Stimulated activated CD4-positive, alpha-beta T cell treated with anti-CD3 and anti-CD28 coated beads, Interleukin-1b, Interleukin-23, amount 100 ng/mL, for 4 hours (primary cell): ENCODE data around the gene TMEM243.
"Not testable (repeated sequence)": the region's sequence is repeated elsewhere in the genome, so short reads cannot be mapped to it uniquely, and the experiment has no call there.

Experiments
- DNase-seq, 2 donors: peaks; one replicate each; pipeline ENCODE4 v3.0.0-alpha.2; 2020; ENCODE audit warnings: low read depth in 2 of 2

Gene TMEM243

DNA sequence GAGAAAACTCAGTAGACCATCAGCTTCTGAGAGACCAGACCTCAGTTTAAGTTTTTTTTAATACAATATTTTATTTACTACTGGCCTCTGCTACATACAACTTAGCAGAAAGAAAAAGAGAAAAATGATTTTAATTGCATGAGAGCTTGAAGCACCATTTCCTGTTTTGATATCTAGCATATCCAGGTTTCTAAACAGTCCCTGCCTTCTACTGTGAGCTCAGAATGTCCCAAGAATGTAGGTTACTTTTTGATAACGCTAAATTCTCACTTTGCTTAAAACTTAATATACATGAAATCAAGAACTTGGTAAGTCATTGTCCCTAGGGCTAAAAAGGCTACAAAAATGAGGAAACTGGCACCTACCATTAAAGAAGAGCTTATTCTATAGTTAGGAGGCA lies 7.0 kb downstream of the TMEM243 start:
- no peak for DNase-seq

DNA sequence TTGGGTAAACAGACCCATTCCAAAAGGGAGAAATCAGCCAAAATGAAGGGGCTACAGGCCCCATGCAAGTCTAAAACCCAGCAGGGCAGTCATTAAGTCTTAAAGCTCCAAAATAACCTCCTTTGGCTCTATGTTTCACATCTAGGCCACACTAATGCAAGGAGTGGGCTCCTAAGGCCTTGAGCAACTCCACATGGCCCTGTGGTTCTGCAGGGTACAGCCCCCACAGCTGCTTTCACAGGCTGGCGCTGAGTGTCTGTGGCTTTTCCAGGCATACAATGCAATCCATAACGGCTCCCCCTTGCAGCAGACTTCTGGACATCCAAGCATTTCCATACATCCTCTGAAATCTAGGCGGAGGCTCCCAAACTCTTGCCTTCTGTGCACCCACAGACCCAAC lies 9.0 kb downstream of the TMEM243 start:
- no peak for DNase-seq

DNA sequence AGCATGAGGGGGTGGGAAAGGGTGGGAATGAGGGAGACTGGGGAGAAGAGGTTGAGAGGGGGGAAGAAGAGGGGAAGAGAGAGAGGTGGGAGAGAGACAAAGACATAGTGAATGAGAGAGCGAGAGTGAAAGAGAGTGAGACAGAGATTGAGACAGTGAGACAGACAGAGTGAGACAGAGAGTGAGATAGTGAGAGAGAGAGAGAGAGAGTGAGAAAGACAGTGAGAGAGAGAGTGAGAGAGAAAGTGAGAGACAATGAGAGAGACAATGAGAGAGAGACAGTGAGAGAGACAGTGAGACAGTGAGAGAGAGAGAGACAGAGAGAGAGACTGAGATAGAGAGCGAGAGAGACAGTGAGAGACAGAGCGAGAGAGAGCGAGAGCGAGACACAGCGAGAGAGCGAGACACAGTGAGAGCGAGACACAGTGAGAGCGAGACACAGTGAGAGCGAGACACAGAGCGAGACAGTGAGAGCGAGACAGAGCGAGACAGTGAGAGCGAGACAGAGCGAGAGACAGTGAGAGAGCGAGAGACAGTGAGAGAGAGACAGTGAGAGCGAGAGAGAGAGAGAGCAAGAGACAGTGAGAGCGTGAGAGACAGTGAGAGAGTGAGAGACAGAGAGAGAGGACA lies 10.1 kb downstream of the TMEM243 start:
- no peak for DNase-seq

- DNase-seq: no peak
Measured at GRCh38 chr7:87206361-87206760, 13.2 kb downstream of the TMEM243 start.

GRCh38 chr7:87205701-87206100 lies 13.8 kb downstream of the TMEM243 start:
- not testable (repeated sequence) for DNase-seq

DNA sequence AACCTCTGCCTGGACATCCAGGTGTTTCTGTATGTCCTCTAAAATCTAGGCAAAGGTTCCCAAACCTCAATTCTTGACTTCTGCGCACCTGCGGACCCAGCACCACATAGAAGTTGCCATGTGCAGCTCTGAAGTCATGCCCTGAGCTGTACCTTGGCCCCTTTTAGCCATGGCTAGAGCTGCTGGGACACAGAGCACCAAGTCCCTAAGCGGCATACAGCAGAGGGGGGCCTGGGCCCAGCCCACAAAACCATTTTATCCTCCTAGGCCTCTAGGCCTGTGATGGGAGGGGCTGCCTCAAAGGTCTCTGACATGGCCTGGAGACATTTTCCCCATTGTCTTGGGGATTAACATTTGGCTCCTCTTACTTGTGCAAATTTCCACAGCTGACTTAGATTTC lies 14.6 kb downstream of the TMEM243 start:
- DNase-seq: no peak

DNA sequence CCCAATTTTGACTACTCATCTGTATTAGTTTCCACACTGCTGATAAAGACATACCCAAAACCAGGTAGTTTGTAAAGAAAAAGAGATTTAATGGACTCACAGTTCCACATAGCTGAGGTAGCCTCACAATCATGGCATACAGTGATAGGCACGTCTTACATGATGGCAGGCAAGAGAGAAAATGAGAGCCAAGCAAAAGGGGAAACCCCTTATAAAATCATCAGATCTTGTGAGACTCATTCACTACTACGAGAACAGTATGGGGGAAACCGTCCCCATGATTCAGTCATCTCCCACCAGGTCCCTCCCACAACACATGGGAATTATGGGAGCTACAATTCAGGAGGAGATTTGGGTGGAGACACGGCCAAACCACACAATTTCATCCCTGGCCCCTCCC lies 15.6 kb downstream of the TMEM243 start:
- not testable (repeated sequence) for DNase-seq

- no peak for DNase-seq
Measured at GRCh38 chr7:87202705-87203104, 16.8 kb downstream of the TMEM243 start.

- no peak for DNase-seq
Measured at GRCh38 chr7:87202208-87202607, 17.3 kb downstream of the TMEM243 start.

- no peak for DNase-seq
Measured at GRCh38 chr7:87199700-87200450, 19.7 kb downstream of the TMEM243 start.

GRCh38 chr7:87199241-87199640 lies 20.3 kb downstream of the TMEM243 start:
- DNase-seq: no peak

- DNase-seq: no peak
Measured at GRCh38 chr7:87193912-87194311, 25.6 kb downstream of the TMEM243 start.

GRCh38 chr7:87192784-87193487 lies 26.6 kb downstream of the TMEM243 start:
- DNase-seq: no peak

GRCh38 chr7:87190783-87191182 lies 28.7 kb downstream of the TMEM243 start:
- DNase-seq: no peak

DNA sequence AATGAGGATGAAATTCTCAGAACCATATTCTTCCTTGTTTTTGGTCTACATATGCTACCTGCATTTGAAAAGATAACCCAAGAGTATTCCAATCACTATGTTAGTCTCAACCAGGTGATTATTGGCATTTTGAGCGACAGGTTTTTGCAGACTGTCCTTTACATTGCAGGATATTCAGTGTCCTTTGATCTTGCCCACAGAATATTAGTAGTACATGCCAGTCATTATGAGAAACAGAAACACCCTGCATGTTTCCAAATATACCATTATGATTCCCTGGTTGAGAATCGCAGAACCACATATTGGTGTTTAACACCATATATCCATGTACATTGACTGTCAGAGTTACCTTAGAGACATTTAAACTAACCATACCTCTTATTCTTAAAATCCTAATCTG lies 30.6 kb downstream of the TMEM243 start:
- no peak for DNase-seq

- no peak for DNase-seq
Measured at GRCh38 chr7:87187120-87187519, 32.4 kb downstream of the TMEM243 start.

- DNase-seq: no peak
Measured at GRCh38 chr7:87179180-87179579, 40.4 kb downstream of the TMEM243 start.

GRCh38 chr7:87178320-87178719 lies 41.2 kb downstream of the TMEM243 start:
- DNase-seq: no peak

DNA sequence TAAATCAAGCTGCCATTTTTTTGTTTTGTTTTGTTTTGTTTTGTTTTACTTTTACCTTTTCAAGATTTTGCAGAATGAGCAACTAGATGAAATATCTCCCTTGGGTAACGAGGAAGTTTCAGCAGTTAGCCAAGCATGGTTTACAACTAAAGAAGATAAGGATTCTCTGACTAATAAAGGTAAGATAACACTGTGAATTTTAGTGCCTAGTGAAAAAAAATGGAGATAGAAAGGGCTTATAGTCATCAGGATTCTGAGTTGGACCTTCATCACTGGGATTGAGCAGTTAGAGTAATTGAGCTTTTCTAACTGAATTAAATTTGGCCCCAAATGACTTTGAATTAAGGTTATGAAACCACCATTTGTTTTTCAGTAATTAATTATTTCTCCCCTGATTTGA lies 46.1 kb downstream of the TMEM243 start:
- DNase-seq: no peak

- no peak for DNase-seq
Measured at GRCh38 chr7:87171282-87171934, 48.1 kb downstream of the TMEM243 start.

DNA sequence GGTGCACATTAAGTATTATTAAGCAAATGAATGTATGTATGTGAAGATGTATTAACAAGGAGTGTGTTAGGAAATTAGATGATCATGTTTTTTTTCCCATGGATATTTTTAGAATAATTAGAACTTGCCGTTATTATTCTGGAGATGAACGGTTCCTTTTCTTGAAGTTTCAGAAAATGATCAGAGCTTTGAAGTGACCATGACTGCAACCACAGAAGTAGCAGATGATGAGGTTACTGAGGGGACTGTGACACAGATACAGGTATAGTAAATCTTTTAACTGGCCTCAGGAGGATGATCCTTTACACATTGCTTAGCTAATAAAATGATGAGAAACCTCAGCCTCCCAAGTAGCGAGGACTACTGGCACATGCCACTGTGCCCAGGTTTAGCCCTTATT lies 48.7 kb downstream of the TMEM243 start:
- DNase-seq: no peak

- DNase-seq: no peak
Measured at GRCh38 chr7:87164433-87164832, 55.1 kb downstream of the TMEM243 start.
